ENCODE data around the gene FBF1.

Gene FBF1

GRCh38 chr17:75927286-75927922, 13.4 kb downstream of the FBF1 start:
- peak; percentile 78 for DNase-seq (ENCODE audit: extremely low spot score)
- ChIA-PET POLR2A (interaction anchor here (1.1 to 1.2 kb wide), 2 partner anchors 9 to 72 kb away, joined by 3 to 6 read pairs; partner anchors contain the start of gene WBP2), CTCF (interaction anchor here (0.9 to 1.3 kb wide), 4 partner anchors 11 to 152 kb away, joined by 3 to 5 read pairs (median 3); no protein-coding TSS in a partner anchor)
- no peak for TF ChIP-seq L3MBTL2 (conservative IDR thresholded peaks at IDR 0.05)
- TF ChIP-seq FOXM1 (IDR thresholded peaks at IDR 0.05; ENCODE audit: borderline replicate concordance), result no peak
- no peak for TF ChIP-seq CTBP1 (IDR thresholded peaks at IDR 0.05; ENCODE audit: borderline replicate concordance)
- no peak for TF ChIP-seq ARNT (IDR thresholded peaks at IDR 0.05)
- TF ChIP-seq FOXK2 (IDR thresholded peaks at IDR 0.05), result no peak
- TF ChIP-seq NFRKB (IDR thresholded peaks at IDR 0.05), result no peak
- TF ChIP-seq ZNF384 (IDR thresholded peaks at IDR 0.05), result no peak
- no peak for TF ChIP-seq FOXA1 (IDR thresholded peaks at IDR 0.05)
- no peak for TF ChIP-seq HDGF (IDR thresholded peaks at IDR 0.05; ENCODE audit: borderline replicate concordance)
- no peak for TF ChIP-seq SUZ12 (IDR thresholded peaks at IDR 0.05)
- no peak for TF ChIP-seq TARDBP (IDR thresholded peaks at IDR 0.05)
- TF ChIP-seq LEF1 (IDR thresholded peaks at IDR 0.05; ENCODE audit: borderline replicate concordance), result no peak
- no peak for TF ChIP-seq BHLHE40 (IDR thresholded peaks at IDR 0.05; ENCODE audit: borderline replicate concordance)
- TF ChIP-seq SP1 (IDR thresholded peaks at IDR 0.05), result no peak
- no peak for TF ChIP-seq ELF4 (IDR thresholded peaks at IDR 0.05)
- no peak for TF ChIP-seq PKNOX1 (IDR thresholded peaks at IDR 0.05)

- POLR2A ChIA-PET, result interaction anchor here (1.2 kb wide), 1 partner anchor 21 kb away, joined by 6 read pairs; the partner anchor contains the start of gene MRPL38
- DNase-seq (ENCODE audit: extremely low spot score), result no peak
- CTCF ChIA-PET, result interaction anchor here (0.9 kb wide), 1 partner anchor 151 kb away, joined by 3 read pairs; no protein-coding TSS in a partner anchor
- no peak for TF ChIP-seq HDGF (IDR thresholded peaks at IDR 0.05; ENCODE audit: borderline replicate concordance)
- no peak for TF ChIP-seq FOXA1 (IDR thresholded peaks at IDR 0.05)
- no peak for TF ChIP-seq ELF4 (IDR thresholded peaks at IDR 0.05)
- TF ChIP-seq BHLHE40 (IDR thresholded peaks at IDR 0.05; ENCODE audit: borderline replicate concordance), result no peak
- TF ChIP-seq FOXK2 (IDR thresholded peaks at IDR 0.05), result no peak
- no peak for TF ChIP-seq CTBP1 (IDR thresholded peaks at IDR 0.05; ENCODE audit: borderline replicate concordance)
- TF ChIP-seq NFRKB (IDR thresholded peaks at IDR 0.05), result no peak
Observed at GRCh38 chr17:75926456-75926855, 14.4 kb downstream of the FBF1 start.

GRCh38 chr17:75925912-75926311, 14.9 kb downstream of the FBF1 start:
- ChIA-PET CTCF (no interaction called here), POLR2A (interaction anchor here (0.8 to 1.2 kb wide), 4 partner anchors 10 to 21 kb away, joined by 3 to 6 read pairs (median 4); partner anchors contain the start of genes FBF1 and MRPL38)
- TF ChIP-seq BHLHE40 (IDR thresholded peaks at IDR 0.05; ENCODE audit: borderline replicate concordance), result no peak
- TF ChIP-seq FOXK2 (IDR thresholded peaks at IDR 0.05), result no peak
- no peak for TF ChIP-seq ARNT (IDR thresholded peaks at IDR 0.05)
- no peak for TF ChIP-seq L3MBTL2 (conservative IDR thresholded peaks at IDR 0.05)
- TF ChIP-seq FOXM1 (IDR thresholded peaks at IDR 0.05; ENCODE audit: borderline replicate concordance), result no peak
- TF ChIP-seq HDGF (IDR thresholded peaks at IDR 0.05; ENCODE audit: borderline replicate concordance), result no peak
- TF ChIP-seq TARDBP (IDR thresholded peaks at IDR 0.05), result no peak
- TF ChIP-seq PKNOX1 (IDR thresholded peaks at IDR 0.05), result no peak
- no peak for TF ChIP-seq SP1 (IDR thresholded peaks at IDR 0.05)
- TF ChIP-seq SUZ12 (IDR thresholded peaks at IDR 0.05), result no peak
- TF ChIP-seq LEF1 (IDR thresholded peaks at IDR 0.05; ENCODE audit: borderline replicate concordance), result no peak
- TF ChIP-seq FOXA1 (IDR thresholded peaks at IDR 0.05), result no peak
- TF ChIP-seq ZNF384 (IDR thresholded peaks at IDR 0.05), result no peak
- no peak for TF ChIP-seq CTBP1 (IDR thresholded peaks at IDR 0.05; ENCODE audit: borderline replicate concordance)
- TF ChIP-seq NFRKB (IDR thresholded peaks at IDR 0.05), result no peak
- TF ChIP-seq ELF4 (IDR thresholded peaks at IDR 0.05), result no peak
- DNase-seq (ENCODE audit: extremely low spot score), result no peak

GRCh38 chr17:75925103-75925502, 15.7 kb downstream of the FBF1 start:
- ChIA-PET POLR2A (interaction anchor here (0.8 to 1.2 kb wide), 4 partner anchors 9 to 20 kb away, joined by 3 to 6 read pairs (median 4); partner anchors contain the start of genes FBF1 and MRPL38), CTCF (no interaction called here)
- DNase-seq (ENCODE audit: extremely low spot score), result no peak
- TF ChIP-seq SUZ12 (IDR thresholded peaks at IDR 0.05) (no peak), L3MBTL2 (conservative IDR thresholded peaks at IDR 0.05) (no peak), HDGF (IDR thresholded peaks at IDR 0.05; ENCODE audit: borderline replicate concordance) (no peak), PKNOX1 (IDR thresholded peaks at IDR 0.05) (no peak), FOXK2 (IDR thresholded peaks at IDR 0.05) (no peak), CTBP1 (IDR thresholded peaks at IDR 0.05; ENCODE audit: borderline replicate concordance) (no peak), SP1 (IDR thresholded peaks at IDR 0.05) (no peak), FOXM1 (IDR thresholded peaks at IDR 0.05; ENCODE audit: borderline replicate concordance) (no peak), TARDBP (IDR thresholded peaks at IDR 0.05) (no peak), BHLHE40 (IDR thresholded peaks at IDR 0.05; ENCODE audit: borderline replicate concordance) (no peak), LEF1 (IDR thresholded peaks at IDR 0.05; ENCODE audit: borderline replicate concordance) (no peak), ZNF384 (IDR thresholded peaks at IDR 0.05) (no peak), FOXA1 (IDR thresholded peaks at IDR 0.05) (no peak), ARNT (IDR thresholded peaks at IDR 0.05) (no peak), NFRKB (IDR thresholded peaks at IDR 0.05) (no peak)

DNA sequence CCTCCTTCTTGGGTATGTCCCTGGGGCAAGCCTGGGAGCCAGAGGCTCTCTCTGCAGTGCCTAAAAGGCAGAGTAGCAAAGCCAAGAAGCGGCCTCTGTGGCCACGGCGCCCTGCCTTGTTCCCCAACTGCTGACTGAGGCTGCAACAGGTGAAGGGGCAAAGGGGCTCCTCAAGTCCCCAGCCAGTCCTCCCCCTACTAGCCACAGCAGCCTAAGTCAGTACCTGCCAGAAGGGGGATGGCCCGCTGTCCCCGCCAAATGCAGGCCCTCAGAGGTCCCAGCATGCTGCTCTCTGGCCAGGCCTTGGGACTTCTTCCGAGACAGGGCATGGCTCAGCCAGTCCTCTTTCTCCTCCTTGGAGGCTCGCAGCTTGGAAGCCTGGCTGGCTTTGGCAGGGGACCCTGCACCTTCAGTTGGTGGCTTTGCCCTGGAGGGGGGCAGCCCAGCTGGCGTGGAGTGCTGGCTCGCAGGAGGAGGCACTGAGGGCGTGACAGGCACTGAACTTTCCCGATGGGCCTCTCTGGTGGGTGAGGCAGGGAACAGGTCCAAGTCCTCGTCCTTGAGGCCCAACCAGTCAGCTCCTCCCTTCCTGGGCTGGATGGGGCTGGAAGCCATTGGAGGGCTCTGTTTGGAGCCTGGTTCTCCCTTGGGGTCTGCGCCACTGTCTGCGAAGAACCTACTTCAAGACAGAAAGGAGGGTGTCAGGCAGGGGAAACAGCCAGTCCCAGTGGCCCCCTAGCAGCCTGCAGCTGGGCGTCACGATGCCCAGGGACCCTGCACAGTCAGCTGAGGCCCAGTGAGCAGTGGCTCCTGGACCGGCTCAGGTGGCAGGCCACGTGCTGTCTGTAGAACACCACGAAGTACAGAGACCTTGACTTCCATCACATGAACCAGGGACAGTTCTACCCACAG, 17.6 kb downstream of the FBF1 start:
- ChIA-PET CTCF (interaction anchor here (1.0 kb wide), 1 partner anchor 68 kb away, joined by 3 read pairs; the partner anchor contains the start of gene WBP2), POLR2A (interaction anchor here (0.6 to 0.9 kb wide), 2 partner anchors 27 to 207 kb away, joined by 3 read pairs; partner anchors contain the start of gene TRIM65)
- TF ChIP-seq SP1 (IDR thresholded peaks at IDR 0.05) (no peak), PKNOX1 (IDR thresholded peaks at IDR 0.05) (no peak), HDGF (IDR thresholded peaks at IDR 0.05; ENCODE audit: borderline replicate concordance) (no peak), TARDBP (IDR thresholded peaks at IDR 0.05) (no peak), BHLHE40 (IDR thresholded peaks at IDR 0.05; ENCODE audit: borderline replicate concordance) (no peak), FOXA1 (IDR thresholded peaks at IDR 0.05) (no peak), SUZ12 (IDR thresholded peaks at IDR 0.05) (no peak), ELF4 (IDR thresholded peaks at IDR 0.05) (no peak), FOXM1 (IDR thresholded peaks at IDR 0.05; ENCODE audit: borderline replicate concordance) (no peak), NFRKB (IDR thresholded peaks at IDR 0.05) (no peak)
- no peak for DNase-seq (ENCODE audit: extremely low spot score)

Data from HEK293T (cell line).